ENCODE data around the gene UNC5CL.

DNA sequence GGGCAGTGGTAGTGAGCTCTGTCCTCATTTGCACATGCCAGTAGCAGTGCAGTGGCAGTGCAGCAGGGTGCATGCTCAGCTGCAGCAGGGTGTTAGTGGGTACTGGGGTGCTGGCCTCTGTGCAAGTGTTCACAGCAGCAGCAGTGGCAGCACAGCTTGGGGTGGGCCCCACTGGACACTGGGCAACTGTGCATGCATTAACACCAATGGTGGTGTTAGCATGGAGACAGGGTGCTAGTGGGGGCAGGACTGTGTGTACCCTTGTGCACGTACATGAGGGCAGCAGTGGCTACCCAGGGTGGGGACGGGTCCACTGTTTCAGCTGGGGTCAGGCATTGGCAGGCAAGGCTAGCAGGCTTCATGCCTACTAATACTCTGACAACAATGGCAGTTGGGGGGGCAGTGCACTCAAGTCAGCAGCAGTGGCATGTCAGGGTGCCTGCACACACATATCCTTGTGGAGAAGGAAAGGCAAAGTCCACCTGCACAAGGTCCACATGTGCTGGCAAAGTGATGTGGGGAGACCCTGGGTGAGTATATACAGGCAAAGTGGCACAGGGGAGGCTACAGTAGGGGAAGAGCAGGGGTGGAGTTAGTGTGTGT, 60.2 kb downstream of the UNC5CL start:
- TF ChIP-seq, protein P1, sequence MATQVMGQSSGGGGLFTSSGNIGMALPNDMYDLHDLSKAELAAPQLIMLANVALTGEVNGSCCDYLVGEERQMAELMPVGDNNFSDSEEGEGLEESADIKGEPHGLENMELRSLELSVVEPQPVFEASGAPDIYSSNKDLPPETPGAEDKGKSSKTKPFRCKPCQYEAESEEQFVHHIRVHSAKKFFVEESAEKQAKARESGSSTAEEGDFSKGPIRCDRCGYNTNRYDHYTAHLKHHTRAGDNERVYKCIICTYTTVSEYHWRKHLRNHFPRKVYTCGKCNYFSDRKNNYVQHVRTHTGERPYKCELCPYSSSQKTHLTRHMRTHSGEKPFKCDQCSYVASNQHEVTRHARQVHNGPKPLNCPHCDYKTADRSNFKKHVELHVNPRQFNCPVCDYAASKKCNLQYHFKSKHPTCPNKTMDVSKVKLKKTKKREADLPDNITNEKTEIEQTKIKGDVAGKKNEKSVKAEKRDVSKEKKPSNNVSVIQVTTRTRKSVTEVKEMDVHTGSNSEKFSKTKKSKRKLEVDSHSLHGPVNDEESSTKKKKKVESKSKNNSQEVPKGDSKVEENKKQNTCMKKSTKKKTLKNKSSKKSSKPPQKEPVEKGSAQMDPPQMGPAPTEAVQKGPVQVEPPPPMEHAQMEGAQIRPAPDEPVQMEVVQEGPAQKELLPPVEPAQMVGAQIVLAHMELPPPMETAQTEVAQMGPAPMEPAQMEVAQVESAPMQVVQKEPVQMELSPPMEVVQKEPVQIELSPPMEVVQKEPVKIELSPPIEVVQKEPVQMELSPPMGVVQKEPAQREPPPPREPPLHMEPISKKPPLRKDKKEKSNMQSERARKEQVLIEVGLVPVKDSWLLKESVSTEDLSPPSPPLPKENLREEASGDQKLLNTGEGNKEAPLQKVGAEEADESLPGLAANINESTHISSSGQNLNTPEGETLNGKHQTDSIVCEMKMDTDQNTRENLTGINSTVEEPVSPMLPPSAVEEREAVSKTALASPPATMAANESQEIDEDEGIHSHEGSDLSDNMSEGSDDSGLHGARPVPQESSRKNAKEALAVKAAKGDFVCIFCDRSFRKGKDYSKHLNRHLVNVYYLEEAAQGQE (IDR thresholded peaks at IDR 0.05; ENCODE audit: low read depth), result no peak
- TF ChIP-seq NFIC (IDR thresholded peaks at IDR 0.05) (no peak), RAD21 (IDR thresholded peaks at IDR 0.05; ENCODE audit: low read depth) (no peak), EP300 (IDR thresholded peaks at IDR 0.05; ENCODE audit: borderline replicate concordance) (no peak), EGR1 (IDR thresholded peaks at IDR 0.05) (no peak), TCF12 (IDR thresholded peaks at IDR 0.05; ENCODE audit: low read depth) (no peak), FOXM1 (IDR thresholded peaks at IDR 0.05; ENCODE audit: borderline replicate concordance, low read depth) (no peak), TAF1 (IDR thresholded peaks at IDR 0.05; ENCODE audit: low read depth) (no peak), CEBPB (IDR thresholded peaks at IDR 0.05) (no peak), TEAD4 (IDR thresholded peaks at IDR 0.05) (no peak), CREB1 (IDR thresholded peaks at IDR 0.05; ENCODE audit: low read depth) (no peak), YY1 (IDR thresholded peaks at IDR 0.05; ENCODE audit: low read depth) (no peak)
- TF ChIP-seq, protein P2, sequence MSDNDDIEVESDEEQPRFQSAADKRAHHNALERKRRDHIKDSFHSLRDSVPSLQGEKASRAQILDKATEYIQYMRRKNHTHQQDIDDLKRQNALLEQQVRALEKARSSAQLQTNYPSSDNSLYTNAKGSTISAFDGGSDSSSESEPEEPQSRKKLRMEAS (IDR thresholded peaks at IDR 0.05), result no peak
